Naive thymus-derived CD4-positive, alpha-beta T cell (primary cell): Measurements from ENCODE around the gene FCHSD2. TPM values are rescaled to one million over a fixed set of nuclear protein-coding genes. Genes with fewer than 3 reads are reported as not detected.
A peak's percentile ranks its signal among the peaks of the same experiment; 100 is the strongest.

Experiments used
- ATAC-seq: fragments of 150-1000 bp; cut with Tn5 transposase; 2 replicates; pipeline ENCODE4 v1.10.0; 2021; ENCODE audit warnings: mild to moderate bottlenecking, moderate library complexity
- CTCF ChIA-PET: fragments of 350-600 bp; sonication (Branson Sonifier 250); formaldehyde crosslinking; loops from one replicate; lab custom pipeline; 2021; ENCODE audit warnings: antibody characterized with exemption; lab: Charles Lee
- POLR2A ChIA-PET: fragments of 350-600 bp; sonication (Branson Sonifier 250); formaldehyde crosslinking; loops from one replicate; lab custom pipeline; 2021; ENCODE audit warnings: antibody characterized with exemption, inconsistent platforms; lab: Charles Lee
- DNase-seq, 9 donors: peaks; one replicate each; pipeline versions ENCODE4 v3.0.0 to v3.0.0-alpha.2; 2020 to 2022; ENCODE audit warnings: mixed read lengths in 1 of 9
- H3K27ac ChIP-seq: one replicate; pipeline ENCODE4 v1.7.0; 2013; ENCODE audit warnings: mild to moderate bottlenecking, low read depth, low read length, moderate library complexity
- H3K27me3 ChIP-seq, 2 donors: one replicate each; pipeline ENCODE4 v1.7.0; 2013; ENCODE audit warnings: low read length in 2 of 2, mild to moderate bottlenecking in 2 of 2, moderate library complexity in 2 of 2; ENCODE audit not compliant: control insufficient read depth in 2 of 2, insufficient read depth in 2 of 2
- H3K36me3 ChIP-seq, 3 experiments: 1 replicate in 2 of 3; 2 replicates in 1 of 3; pipeline ENCODE4 v1.7.0; 2013; ENCODE audit warnings: low read length in 3 of 3, mild to moderate bottlenecking in 3 of 3, moderate library complexity in 1 of 3; ENCODE audit not compliant: insufficient read depth in 3 of 3, control insufficient read depth in 2 of 3
- H3K4me1 ChIP-seq, 2 donors: one replicate each; pipeline ENCODE4 v1.7.0; 2013; ENCODE audit warnings: low read length in 2 of 2, mild to moderate bottlenecking in 2 of 2, moderate library complexity in 1 of 2; ENCODE audit not compliant: control insufficient read depth in 2 of 2, insufficient read depth in 2 of 2
- H3K4me3 ChIP-seq: 2 replicates; pipeline ENCODE4 v1.7.0; 2013; ENCODE audit warnings: mild to moderate bottlenecking, low read length
- H3K9me3 ChIP-seq, 3 experiments: 1 replicate in 2 of 3; 2 replicates in 1 of 3; pipeline ENCODE4 v1.7.0; 2013; ENCODE audit warnings: low read length in 3 of 3; ENCODE audit not compliant: control insufficient read depth in 2 of 3
- H3K27ac Mint-ChIP-seq, 9 donors: one replicate each; pipeline ENCODE4 v1.8.0; 2020 to 2022; ENCODE audit warnings: mixed read lengths in 9 of 9, mild to moderate bottlenecking in 8 of 9, moderate library complexity in 5 of 9, inconsistent platforms in 2 of 9
- H3K27me3 Mint-ChIP-seq, 5 donors: one replicate each; pipeline ENCODE4 v1.8.0; 2021 to 2022; ENCODE audit warnings: mixed read lengths in 5 of 5, mild to moderate bottlenecking in 1 of 5
- H3K36me3 Mint-ChIP-seq, 5 donors: one replicate each; pipeline ENCODE4 v1.8.0; 2020 to 2022; ENCODE audit warnings: mixed read lengths in 5 of 5, mild to moderate bottlenecking in 3 of 5, inconsistent platforms in 1 of 5
- H3K4me1 Mint-ChIP-seq, 7 donors: one replicate each; pipeline ENCODE4 v1.8.0; 2020 to 2022; ENCODE audit warnings: mixed read lengths in 7 of 7, mild to moderate bottlenecking in 3 of 7, inconsistent platforms in 1 of 7
- H3K4me3 Mint-ChIP-seq, 10 donors: one replicate each; pipeline ENCODE4 v1.8.0; 2020 to 2022; ENCODE audit warnings: mild to moderate bottlenecking in 10 of 10, mixed read lengths in 10 of 10, moderate library complexity in 6 of 10, inconsistent platforms in 2 of 10
- H3K9me3 Mint-ChIP-seq, 11 donors: one replicate each; pipeline ENCODE4 v1.8.0; 2020 to 2022; ENCODE audit warnings: mixed read lengths in 11 of 11, mild to moderate bottlenecking in 4 of 11, inconsistent platforms in 1 of 11, moderate library complexity in 1 of 11
- intact Hi-C, 2 donors: fragments of 100-400 bp; cut with micrococcal nuclease; formaldehyde crosslinking; loops; one replicate each; pipeline ENCODE4 v1.15.1; 2023
- polyA plus RNA-seq, 2 donors: library from polyadenylated mRNA; unstranded; fragments of 300-500 nt; fragmentation: Illumina TruSeq; gene quantifications; one replicate each; pipeline ENCODE4 v1.2.3, GENCODE V29; 2021
- total RNA-seq, 6 experiments: library from RNA in 5 of 6; stranded (reverse) in 5 of 6; gene quantifications; 1 replicate in 5 of 6; 2 replicates in 1 of 6; pipeline ENCODE4 v1.2.3 and lab custom pipeline; 2021 to 2026

Gene FCHSD2
- total and polyA plus RNA-seq, 7 experiments from 2014 or later: 18.3 to 69.9 (median 48.6) TPM

DNA sequence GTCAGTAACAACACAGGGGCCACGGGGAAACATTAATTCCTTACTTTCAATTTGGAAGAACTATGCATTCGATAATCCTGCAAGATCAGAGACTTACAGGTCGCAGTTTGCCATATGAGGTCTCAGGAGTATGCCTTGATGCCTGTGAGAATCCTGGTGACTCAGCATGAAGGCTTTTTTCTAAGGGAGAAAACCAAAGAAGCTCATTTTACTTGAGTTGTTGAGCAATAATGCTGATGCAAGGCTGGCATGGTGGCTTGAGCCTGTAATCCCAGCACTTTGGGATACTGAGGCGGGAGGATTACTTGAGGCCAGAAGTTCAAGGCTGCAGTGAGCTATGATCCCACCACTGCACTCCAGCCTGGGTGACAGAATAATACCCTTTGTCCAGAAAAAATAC is 301.3 kb downstream of the FCHSD2 start:
- peaks cover 0 to 64% (median 8%) of the 10 kb centered on the region in 3 experiments for H3K36me3 ChIP-seq
- Mint-ChIP-seq H3K9me3 (no peaks in the 10 kb centered on the region), H3K36me3 (peaks cover 9 to 37% (median 18%) of the 10 kb centered on the region in 5 donors), H3K27ac (peak overlapping the region in 2 of 9 donors; percentile 17 to 36), H3K27me3 (no peaks in the 10 kb centered on the region), H3K4me1 (peaks cover 0 to 11% (median 0%) of the 10 kb centered on the region in 7 donors), H3K4me3 (no peak overlapping the region)
- no peaks in the 10 kb centered on the region for H3K4me1 ChIP-seq
- H3K27me3 ChIP-seq: no peaks in the 10 kb centered on the region
- H3K27ac ChIP-seq: no peak overlapping the region
- H3K4me3 ChIP-seq: no peak overlapping the region
- DNase-seq: no peak
- CTCF ChIA-PET: interaction anchor here (1.1 to 1.9 kb wide), 3 partner anchors 9 to 157 kb away, joined by 3 to 6 read pairs (median 3); no protein-coding TSS in a partner anchor
- intact Hi-C loops: no loop called here
- ATAC-seq: no peak
- no peaks in the 10 kb centered on the region for H3K9me3 ChIP-seq
- POLR2A ChIA-PET: interaction anchor here (0.5 to 0.6 kb wide), 3 partner anchors 29 to 238 kb away, joined by 3 to 5 read pairs (median 4); no protein-coding TSS in a partner anchor

DNA sequence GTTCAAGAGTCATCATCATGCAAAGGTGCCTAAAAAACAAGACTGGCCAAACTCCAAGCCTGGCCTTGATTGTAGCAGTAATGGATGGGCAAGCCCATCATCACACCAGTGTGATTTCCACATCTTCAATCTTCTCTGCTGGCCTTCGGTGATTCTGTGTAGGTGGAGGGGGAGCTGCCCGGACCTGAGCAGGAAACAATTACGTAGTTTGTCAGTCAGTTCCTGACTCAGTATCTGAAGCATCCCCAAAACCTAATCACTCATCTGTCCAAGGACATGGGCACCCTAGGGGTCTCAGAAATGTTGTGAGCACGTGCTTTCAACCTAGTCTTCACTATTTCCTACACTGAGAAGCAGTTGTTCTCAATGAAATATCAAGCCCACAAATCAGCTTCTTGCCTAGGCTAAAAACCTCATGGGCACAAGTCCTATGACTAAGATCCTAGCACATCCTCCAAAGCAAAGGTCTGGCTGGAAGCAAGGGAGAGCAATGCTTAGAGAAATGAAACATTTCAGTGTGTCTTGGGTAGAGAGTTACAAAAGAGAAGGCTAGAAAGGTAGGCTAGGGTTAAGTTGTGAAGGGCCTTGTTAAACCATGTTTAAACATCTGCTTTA is 303.3 kb downstream of the FCHSD2 start:
- POLR2A ChIA-PET: no interaction called here
- peaks cover 0 to 24% (median 4%) of the 10 kb centered on the region in 7 donors for H3K4me1 Mint-ChIP-seq
- CTCF ChIA-PET: interaction anchor here (1.0 kb wide), 1 partner anchor 11 kb away, joined by 4 read pairs; no protein-coding TSS in a partner anchor
- no peaks in the 10 kb centered on the region for H3K9me3 ChIP-seq
- H3K27me3 ChIP-seq: no peaks in the 10 kb centered on the region
- peaks cover 0 to 56% (median 8%) of the 10 kb centered on the region in 3 experiments for H3K36me3 ChIP-seq
- no peak overlapping the region for H3K4me3 ChIP-seq
- H3K36me3 Mint-ChIP-seq: peaks cover 11 to 33% (median 15%) of the 10 kb centered on the region in 5 donors
- no peak overlapping the region for H3K4me3 Mint-ChIP-seq
- DNase-seq: no peak
- intact Hi-C loops: no loop called here
- H3K4me1 ChIP-seq: no peaks in the 10 kb centered on the region
- H3K9me3 Mint-ChIP-seq: no peaks in the 10 kb centered on the region
- no peaks in the 10 kb centered on the region for H3K27me3 Mint-ChIP-seq
- no peak overlapping the region for H3K27ac ChIP-seq
- peak overlapping the region in 6 of 9 donors; percentile 17 to 84 (median 32) for H3K27ac Mint-ChIP-seq
- no peak for ATAC-seq

DNA sequence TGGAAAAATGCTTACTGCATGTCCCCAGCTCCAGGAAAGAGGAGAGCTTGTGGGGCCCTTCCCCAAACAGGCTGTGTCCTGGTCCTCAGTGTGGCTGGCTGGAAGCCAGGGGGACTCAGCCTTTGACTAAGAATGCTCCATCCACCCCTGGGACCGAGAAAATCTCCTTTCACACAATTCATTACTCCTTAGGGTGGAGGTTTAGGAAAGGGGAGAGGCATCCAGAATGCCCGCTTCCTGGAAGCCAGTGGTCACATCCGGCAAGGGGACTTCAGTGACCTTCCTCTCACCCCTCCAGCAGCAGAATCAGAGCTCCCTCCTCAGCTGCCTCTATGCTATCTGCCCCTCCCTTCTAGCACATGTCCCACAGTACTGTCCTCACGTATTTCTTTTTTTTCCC is 306.0 kb downstream of the FCHSD2 start:
- Mint-ChIP-seq H3K27ac (peak overlapping the region in 4 of 9 donors; percentile 16 to 59 (median 38)), H3K36me3 (peaks cover 5 to 23% (median 13%) of the 10 kb centered on the region in 5 donors), H3K4me1 (peaks cover 5 to 31% (median 12%) of the 10 kb centered on the region in 7 donors), H3K9me3 (no peaks in the 10 kb centered on the region), H3K27me3 (no peaks in the 10 kb centered on the region), H3K4me3 (no peak overlapping the region)
- Histone ChIP-seq H3K9me3 (no peaks in the 10 kb centered on the region), H3K27me3 (no peaks in the 10 kb centered on the region), H3K4me1 (no peaks in the 10 kb centered on the region), H3K4me3 (no peak overlapping the region), H3K36me3 (peaks cover 0 to 33% (median 0%) of the 10 kb centered on the region in 3 experiments), H3K27ac (no peak overlapping the region)
- POLR2A ChIA-PET: no interaction called here
- DNase-seq (no peak), ATAC-seq (no peak)
- intact Hi-C loops: no loop called here
- CTCF ChIA-PET: interaction anchor here (1.0 to 1.1 kb wide), 2 partner anchors 42 to 341 kb away, joined by 3 read pairs; no protein-coding TSS in a partner anchor

DNA sequence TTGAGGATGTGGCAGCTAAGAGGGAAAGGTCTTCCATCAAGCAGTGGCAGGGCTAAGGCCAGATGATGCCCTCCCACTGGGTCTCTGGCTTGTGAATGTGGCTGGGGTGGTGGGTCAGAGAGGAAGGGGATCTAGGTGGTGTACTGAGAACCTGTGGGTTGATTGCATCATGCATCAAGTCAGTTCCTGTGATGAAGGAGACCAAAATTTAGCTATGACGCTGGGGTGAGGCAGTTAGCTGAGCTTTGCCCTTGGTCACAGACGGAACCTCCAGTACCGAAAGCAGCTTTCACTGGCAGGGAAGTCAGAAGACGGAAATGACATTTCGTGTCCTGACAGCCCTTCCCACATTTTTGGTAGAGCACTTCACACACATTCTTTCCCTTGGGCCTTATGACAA is 307.2 kb downstream of the FCHSD2 start:
- intact Hi-C loops: loop anchor here in 1 of 2 donors (5.0 kb wide), 1 partner anchor 407 kb away; no protein-coding TSS in a partner anchor
- H3K9me3 Mint-ChIP-seq: peaks cover 0 to 1% (median 0%) of the 10 kb centered on the region in 11 donors
- Histone ChIP-seq H3K9me3 (no peaks in the 10 kb centered on the region), H3K27ac (no peak overlapping the region), H3K36me3 (peaks cover 0 to 33% (median 0%) of the 10 kb centered on the region in 3 experiments), H3K4me3 (no peak overlapping the region), H3K27me3 (no peaks in the 10 kb centered on the region), H3K4me1 (no peaks in the 10 kb centered on the region)
- H3K27ac Mint-ChIP-seq: peak overlapping the region in 8 of 9 donors; percentile 33 to 85 (median 72)
- peak overlapping the region in 1 of 10 donors; percentile 3 for H3K4me3 Mint-ChIP-seq
- ChIA-PET POLR2A (no interaction called here), CTCF (interaction anchor here (0.6 kb wide), 1 partner anchor 588 kb away, joined by 3 read pairs; no protein-coding TSS in a partner anchor)
- peaks cover 5 to 31% (median 13%) of the 10 kb centered on the region in 7 donors for H3K4me1 Mint-ChIP-seq
- ATAC-seq: peak; percentile 60
- DNase-seq: no peak
- no peaks in the 10 kb centered on the region for H3K27me3 Mint-ChIP-seq
- peaks cover 5 to 22% (median 13%) of the 10 kb centered on the region in 5 donors for H3K36me3 Mint-ChIP-seq

DNA sequence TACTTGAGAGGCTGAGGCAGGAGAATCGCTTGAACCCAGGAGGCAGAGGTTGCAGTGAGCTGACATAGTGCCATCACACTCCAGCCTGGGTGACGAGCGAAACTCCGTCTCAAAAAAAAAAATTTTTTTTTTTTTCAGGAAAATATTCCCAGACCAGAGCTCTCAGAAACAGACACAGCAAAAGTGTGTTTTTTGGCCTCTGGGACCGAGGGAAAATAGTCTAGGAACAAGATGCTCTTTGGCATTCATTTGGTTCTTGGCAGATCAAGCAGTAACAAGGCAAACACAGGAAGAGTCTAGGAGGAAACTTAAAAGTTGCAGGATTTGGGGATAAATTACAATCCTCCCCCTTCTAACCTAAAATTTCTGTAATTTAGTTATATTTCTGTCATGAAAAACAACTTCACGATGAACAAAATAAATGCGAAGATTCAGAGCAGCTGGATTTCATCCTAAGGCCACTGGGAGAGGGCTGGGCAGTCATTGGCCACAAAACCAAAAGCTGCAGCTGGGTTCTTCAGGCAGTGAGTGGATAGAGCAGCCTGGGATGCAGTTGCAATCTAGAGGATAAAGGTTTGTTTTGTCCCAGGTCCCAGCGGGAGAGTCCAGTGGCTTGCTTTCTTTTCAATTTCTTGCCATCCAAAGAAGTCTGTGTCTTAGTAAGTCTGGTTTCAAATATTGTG is 308.2 kb downstream of the FCHSD2 start:
- no peak for DNase-seq
- ChIA-PET CTCF (interaction anchor here (8.6 kb wide), 1 partner anchor 345 kb away, joined by 89 read pairs; no protein-coding TSS in a partner anchor), POLR2A (interaction anchor here (0.8 kb wide), 1 partner anchor 109 kb away, joined by 4 read pairs; no protein-coding TSS in a partner anchor)
- no peaks in the 10 kb centered on the region for H3K9me3 ChIP-seq
- no peak overlapping the region for H3K27ac ChIP-seq
- no peak for ATAC-seq
- peaks cover 0 to 1% (median 0%) of the 10 kb centered on the region in 11 donors for H3K9me3 Mint-ChIP-seq
- intact Hi-C loops: loop anchor here in 1 of 2 donors (5.0 kb wide), 1 partner anchor 408 kb away; no protein-coding TSS in a partner anchor
- peak overlapping the region in 8 of 9 donors; percentile 17 to 75 (median 59) for H3K27ac Mint-ChIP-seq
- H3K27me3 Mint-ChIP-seq: no peaks in the 10 kb centered on the region
- no peak overlapping the region for H3K4me3 Mint-ChIP-seq
- no peaks in the 10 kb centered on the region for H3K4me1 ChIP-seq
- no peaks in the 10 kb centered on the region for H3K27me3 ChIP-seq
- no peak overlapping the region for H3K4me3 ChIP-seq
- peaks cover 0 to 34% (median 0%) of the 10 kb centered on the region in 3 experiments for H3K36me3 ChIP-seq
- peaks cover 5 to 30% (median 13%) of the 10 kb centered on the region in 7 donors for H3K4me1 Mint-ChIP-seq
- H3K36me3 Mint-ChIP-seq: peaks cover 0 to 13% (median 7%) of the 10 kb centered on the region in 5 donors

DNA sequence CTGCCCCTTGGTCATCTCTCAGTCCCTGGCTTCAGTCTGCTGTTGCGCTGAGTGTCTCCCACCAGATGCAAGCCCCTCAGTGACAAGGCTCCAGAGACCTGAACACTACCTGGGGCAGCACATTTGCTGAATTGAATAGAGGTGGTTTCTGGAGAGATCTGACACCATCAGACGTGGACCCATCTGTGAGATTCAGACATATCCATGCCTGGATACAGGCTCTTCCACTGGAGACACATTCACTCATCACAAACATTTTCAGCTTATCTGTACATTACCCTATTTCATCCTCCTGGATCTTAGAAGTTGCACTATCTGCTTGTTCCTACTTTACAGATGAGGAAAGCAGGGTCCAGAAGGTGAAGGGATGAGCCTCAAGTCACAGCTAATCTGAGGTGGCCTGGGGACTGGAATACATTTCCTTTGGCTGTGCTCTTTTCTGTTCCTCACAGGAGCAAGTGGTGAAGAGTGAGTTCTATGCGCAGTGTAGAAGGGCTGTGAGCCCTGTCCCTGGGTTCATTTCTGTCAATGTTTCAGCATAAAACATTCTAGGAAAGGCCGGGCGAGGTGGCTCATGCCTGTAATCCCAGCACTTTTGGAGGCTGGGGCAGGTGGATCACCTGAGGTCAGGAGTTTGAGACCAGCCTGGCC is 308.9 kb downstream of the FCHSD2 start:
- intact Hi-C loops: loop anchor here in 1 of 2 donors (5.0 kb wide), 1 partner anchor 409 kb away; no protein-coding TSS in a partner anchor
- Histone ChIP-seq H3K27me3 (no peaks in the 10 kb centered on the region), H3K27ac (peak overlapping the region; percentile 3), H3K9me3 (no peaks in the 10 kb centered on the region), H3K4me1 (peaks cover 0 to under 1% of the 10 kb centered on the region in 2 donors), H3K36me3 (peaks cover 0 to 34% (median 0%) of the 10 kb centered on the region in 3 experiments), H3K4me3 (no peak overlapping the region)
- Mint-ChIP-seq H3K36me3 (peaks cover 0 to 10% (median 4%) of the 10 kb centered on the region in 5 donors), H3K27me3 (no peaks in the 10 kb centered on the region), H3K4me3 (no peak overlapping the region), H3K27ac (peak overlapping the region; percentile 41 to 92 (median 81)), H3K9me3 (peaks cover 0 to 1% (median 0%) of the 10 kb centered on the region in 11 donors), H3K4me1 (peaks cover 5 to 28% (median 13%) of the 10 kb centered on the region in 7 donors)
- DNase-seq: no peak
- ChIA-PET CTCF (interaction anchor here (1.0 to 8.6 kb wide), 3 partner anchors 7 to 345 kb away, joined by 3 to 89 read pairs (median 6); no protein-coding TSS in a partner anchor), POLR2A (interaction anchor here (0.8 kb wide), 1 partner anchor 108 kb away, joined by 4 read pairs; no protein-coding TSS in a partner anchor)
- ATAC-seq: no peak
